IPS DF 6.9 (cell line): ENCODE measurements around the gene CALR3.

Source experiments
- DNase-seq: peaks from one replicate; pipeline ENCODE4 v3.0.0-alpha.2; 2013; ENCODE audit warnings: low read depth, low spot score
- H3K27ac ChIP-seq: one replicate; pipeline ENCODE4 v1.5.1; 2013; ENCODE audit warnings: low read length, control low read depth
- H3K27me3 ChIP-seq: 2 replicates; pipeline ENCODE4 v1.6.1; 2013; ENCODE audit warnings: mild to moderate bottlenecking, low read length; ENCODE audit not compliant: control insufficient read depth, insufficient read depth
- H3K36me3 ChIP-seq: 2 replicates; pipeline ENCODE4 v1.6.1; 2013; ENCODE audit warnings: low read length; ENCODE audit not compliant: control insufficient read depth, insufficient read depth
- H3K4me1 ChIP-seq: 2 replicates; pipeline ENCODE4 v1.6.1; 2013; ENCODE audit warnings: low read length; ENCODE audit not compliant: control insufficient read depth, insufficient read depth
- H3K4me3 ChIP-seq: 2 replicates; pipeline ENCODE4 v1.5.1; 2013; ENCODE audit warnings: mild to moderate bottlenecking, low read length
- H3K9me3 ChIP-seq: 2 replicates; pipeline ENCODE4 v1.6.1; 2013; ENCODE audit warnings: low read length, inconsistent platforms; ENCODE audit not compliant: control insufficient read depth, insufficient read depth
- WGBS: extraction: QIAGEN DNeasy Blood & Tissue Kit; methylation state at CpG from one replicate; pipeline ENCODE4 v1.1.7; 2013; ENCODE audit warnings: mixed read lengths, missing lambda C conversion rate; ENCODE audit not compliant: insufficient read length, insufficient coverage; 5-methylcytosine and 5-hydroxymethylcytosine counted together

Gene CALR3

GRCh38 chr19:16522559-16523377 is 26.8 kb upstream of the CALR3 start:
- peaks cover 82% of the 10 kb centered on the region for H3K36me3 ChIP-seq
- H3K27me3 ChIP-seq = no peaks in the 10 kb centered on the region
- no peaks in the 10 kb centered on the region for H3K4me1 ChIP-seq
- DNase-seq = no peak
- H3K9me3 ChIP-seq = no peaks in the 10 kb centered on the region
- H3K27ac ChIP-seq = no peak overlapping the region
- WGBS = no CpG with 5 or more reads among the region's 25 CpGs
- H3K4me3 ChIP-seq = no peak overlapping the region

- Histone ChIP-seq H3K27ac (no peak overlapping the region), H3K4me1 (no peaks in the 10 kb centered on the region), H3K4me3 (no peak overlapping the region), H3K36me3 (peaks cover 81% of the 10 kb centered on the region), H3K9me3 (no peaks in the 10 kb centered on the region), H3K27me3 (no peaks in the 10 kb centered on the region)
- no CpG with 5 or more reads among the region's 10 CpGs for WGBS
- no peak for DNase-seq
Measured at GRCh38 chr19:16521715-16522289, 25.8 kb upstream of the CALR3 start.

DNA sequence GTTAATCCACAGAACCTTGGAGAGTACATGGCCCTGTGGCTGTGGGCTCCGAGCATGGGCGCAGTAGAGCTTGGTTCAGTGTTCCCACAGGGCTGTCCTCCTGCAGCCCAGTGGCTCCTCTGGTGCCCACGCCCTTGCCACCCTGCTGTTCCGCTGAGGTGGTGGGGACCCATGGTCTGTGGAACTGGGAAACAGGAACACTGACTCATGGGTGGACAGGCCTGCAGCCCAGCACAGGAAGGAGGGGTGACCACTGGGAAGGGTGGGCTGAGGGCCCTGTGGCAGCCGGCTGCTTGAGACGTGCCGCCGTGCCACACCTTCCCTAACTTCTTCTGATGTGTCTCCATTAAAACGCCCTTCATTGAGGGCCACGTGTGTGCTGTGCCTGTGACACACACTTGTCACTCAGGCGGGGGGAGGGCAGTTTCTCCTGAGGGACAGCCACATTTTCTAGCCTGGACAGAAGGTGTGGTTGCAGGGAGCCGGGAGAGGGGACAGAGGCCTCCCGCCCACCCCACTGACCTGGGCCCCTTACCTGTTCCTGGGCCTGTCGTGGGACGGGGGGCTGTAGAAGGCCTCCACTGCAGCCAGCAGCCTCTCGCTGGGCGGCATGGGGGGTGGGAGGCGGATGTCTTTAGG is 25.1 kb upstream of the CALR3 start:
- no peak overlapping the region for H3K4me3 ChIP-seq
- no peaks in the 10 kb centered on the region for H3K4me1 ChIP-seq
- no peaks in the 10 kb centered on the region for H3K9me3 ChIP-seq
- peaks cover 77% of the 10 kb centered on the region for H3K36me3 ChIP-seq
- no peak overlapping the region for H3K27ac ChIP-seq
- no CpG with 5 or more reads among the region's 18 CpGs for WGBS
- no peaks in the 10 kb centered on the region for H3K27me3 ChIP-seq
- no peak for DNase-seq

- no peak overlapping the region for H3K27ac ChIP-seq
- DNase-seq = no peak
- H3K4me3 ChIP-seq = no peak overlapping the region
- H3K36me3 ChIP-seq = peaks cover 69% of the 10 kb centered on the region
- H3K27me3 ChIP-seq = no peaks in the 10 kb centered on the region
- H3K9me3 ChIP-seq = no peaks in the 10 kb centered on the region
- H3K4me1 ChIP-seq = no peaks in the 10 kb centered on the region
- no CpG with 5 or more reads among the region's 45 CpGs for WGBS
Measured at GRCh38 chr19:16520074-16520973, 24.4 kb upstream of the CALR3 start.

DNA sequence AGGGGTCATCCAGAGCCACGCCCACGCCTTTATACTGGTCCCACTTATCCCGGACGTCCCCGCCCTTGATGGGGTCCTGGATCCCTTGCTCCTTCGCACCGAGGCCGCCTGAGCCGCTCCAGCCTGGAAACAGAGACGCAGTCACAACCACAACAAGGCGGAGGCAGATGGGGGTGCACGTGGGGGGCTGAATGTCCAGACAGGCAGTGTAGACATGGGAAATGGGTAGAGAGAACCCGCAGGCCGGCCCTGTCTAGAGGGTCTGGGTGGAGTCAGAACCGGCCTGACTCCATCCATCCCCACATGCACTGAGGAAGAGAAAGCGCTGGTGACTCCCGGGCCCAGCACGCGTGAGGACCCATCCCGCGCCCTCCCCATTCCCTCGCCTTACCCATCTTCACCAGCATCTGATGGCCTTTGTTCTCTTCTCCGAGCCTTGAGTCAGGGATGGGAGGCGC is 23.3 kb upstream of the CALR3 start:
- Histone ChIP-seq H3K4me1 (peaks cover 2% of the 10 kb centered on the region; the same call in 1 of the 2 replicates), H3K4me3 (no peak overlapping the region), H3K36me3 (peaks cover 61% of the 10 kb centered on the region), H3K27ac (no peak overlapping the region), H3K27me3 (no peaks in the 10 kb centered on the region), H3K9me3 (no peaks in the 10 kb centered on the region)
- no peak for DNase-seq
- no CpG with 5 or more reads among the region's 24 CpGs for WGBS

- no CpG with 5 or more reads among the region's 33 CpGs for WGBS
- peaks cover 60% of the 10 kb centered on the region for H3K36me3 ChIP-seq
Measured at GRCh38 chr19:16518483-16519229, 22.7 kb upstream of the CALR3 start.

GRCh38 chr19:16518061-16518460 is 22.1 kb upstream of the CALR3 start:
- no peak overlapping the region for H3K4me3 ChIP-seq
- H3K36me3 ChIP-seq = peaks cover 54% of the 10 kb centered on the region
- H3K27ac ChIP-seq = no peak overlapping the region
- H3K27me3 ChIP-seq = no peaks in the 10 kb centered on the region
- no peak for DNase-seq
- H3K4me1 ChIP-seq = peaks cover 2% of the 10 kb centered on the region; the same call in 1 of the 2 replicates
- WGBS = no CpG with 5 or more reads among the region's 14 CpGs
- no peaks in the 10 kb centered on the region for H3K9me3 ChIP-seq

More at GRCh38 chr19:16518483-16519229, 22.7 kb upstream of the CALR3 start:
- Histone ChIP-seq H3K4me3 (no peak overlapping the region), H3K27ac (no peak overlapping the region), H3K4me1 (peaks cover 2% of the 10 kb centered on the region; the same call in 1 of the 2 replicates), H3K27me3 (no peaks in the 10 kb centered on the region), H3K9me3 (no peaks in the 10 kb centered on the region)
- DNase-seq = no peak

GRCh38 chr19:16516923-16517610 is 21.1 kb upstream of the CALR3 start:
- peaks cover 47% of the 10 kb centered on the region for H3K36me3 ChIP-seq
- no peak for DNase-seq

DNA sequence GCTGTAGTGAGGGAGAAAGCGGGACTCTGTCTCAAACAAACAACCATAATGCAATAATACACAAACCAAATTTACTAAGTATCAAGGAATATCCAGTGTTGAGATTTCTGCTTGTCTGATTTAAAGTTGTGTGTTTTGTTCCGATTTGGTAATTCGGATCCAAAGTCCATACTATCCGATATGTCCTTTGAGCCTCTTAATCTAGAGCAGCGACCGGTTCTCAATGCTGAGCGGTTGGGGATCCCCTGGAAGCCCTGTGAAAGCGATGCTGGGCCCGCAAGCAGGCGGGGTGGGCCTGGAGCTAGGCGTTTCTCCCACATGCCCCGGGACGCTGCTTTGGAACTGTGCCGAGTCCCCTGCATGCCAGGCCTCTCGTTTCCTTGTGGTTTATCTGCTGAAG is 20.4 kb upstream of the CALR3 start:
- Histone ChIP-seq H3K4me1 (peaks cover 2% of the 10 kb centered on the region; the same call in 1 of the 2 replicates), H3K9me3 (no peaks in the 10 kb centered on the region), H3K4me3 (no peak overlapping the region), H3K27ac (no peak overlapping the region), H3K36me3 (peaks cover 43% of the 10 kb centered on the region), H3K27me3 (no peaks in the 10 kb centered on the region)
- DNase-seq = no peak
- no CpG with 5 or more reads among the region's 15 CpGs for WGBS

More at GRCh38 chr19:16516923-16517610, 21.1 kb upstream of the CALR3 start:
- WGBS = no CpG with 5 or more reads among the region's 14 CpGs
- Histone ChIP-seq H3K27me3 (no peaks in the 10 kb centered on the region), H3K27ac (no peak overlapping the region), H3K4me3 (no peak overlapping the region), H3K9me3 (no peaks in the 10 kb centered on the region), H3K4me1 (peaks cover 2% of the 10 kb centered on the region; the same call in 1 of the 2 replicates)
